Right lobe of liver (tissue), 6 donors: ENCODE results near the gene NXPH1. TPM values are rescaled to one million over a fixed set of nuclear protein-coding genes. Genes with fewer than 3 reads are reported as not detected.

Source experiments
- ATAC-seq, 4 donors: fragments of 200-7000 bp; cut with Tn5 transposase; one replicate each; pipeline ENCODE4 v1.9.1; 2020; ENCODE audit warnings: mild to moderate bottlenecking in 4 of 4, moderate library complexity in 4 of 4
- DNase-seq, 3 donors: peaks; one replicate each; pipeline ENCODE4 v3.0.0-alpha.2; 2020
- H3K27ac ChIP-seq, 3 donors: fragments of 200-600 bp; one replicate each; pipeline ENCODE4 v1.8.0; 2022
- H3K27me3 ChIP-seq, 2 donors: fragments of 200-600 bp; one replicate each; pipeline ENCODE4 v1.8.0; 2022
- H3K36me3 ChIP-seq, 4 donors: fragments of 200-600 bp; sonication (generic) in 1 of 4; one replicate each; pipeline versions ENCODE4 v1.5.1 to v1.8.0; 2017 to 2022; ENCODE audit warnings: control low read depth in 1 of 4
- H3K4me1 ChIP-seq, 4 donors: fragments of 200-600 bp; sonication (generic) in 1 of 4; one replicate each; pipeline versions ENCODE4 v1.5.1 to v1.8.0; 2017 to 2022; ENCODE audit warnings: control low read depth in 1 of 4
- H3K4me3 ChIP-seq, 3 donors: fragments of 200-600 bp; one replicate each; pipeline ENCODE4 v1.8.0; 2022
- H3K9me3 ChIP-seq, 4 donors: fragments of 200-600 bp; sonication (generic) in 1 of 4; one replicate each; pipeline versions ENCODE4 v1.5.1 to v1.8.0; 2017 to 2022; ENCODE audit warnings: control low read depth in 1 of 4
- POLR2A ChIP-seq: fragments of 450-650 bp; IDR thresholded peaks from one replicate; pipeline ENCODE4 v1.6.1; 2017; ENCODE audit warnings: antibody characterized with exemption, mild to moderate bottlenecking
- WGBS: methylation state at CpG from one replicate; pipeline ENCODE4 v1.1.6; 2018; ENCODE audit warnings: low coverage, low lambda C conversion rate; ENCODE audit not compliant: insufficient coverage; ENCODE audit errors: missing lambda C conversion rate; 5-methylcytosine and 5-hydroxymethylcytosine counted together
- intact Hi-C, 2 donors: fragments of 100-400 bp; cut with DNase I; formaldehyde crosslinking; loops; one replicate each; pipeline versions ENCODE4 v1.11.2 to v1.14.1; 2022
- total RNA-seq, 6 experiments: library from RNA; depleted of rRNA in 2 of 6; stranded (reverse); fragments of >200 nt in 2 of 6; fragmentation: NEBNext Ultra II Directional in 3 of 6; extraction: Animal tissue kit (Norgen Biotek cat#: 25700) in 3 of 6; gene quantifications; one replicate each; pipeline versions ENCODE4 v1.1.0 to v1.2.4, GENCODE V29; 2016 to 2023
- TF ChIP-seq, protein P1 (sequence below), 4 donors: fragments of 200-600 bp in 3 of 4; fragments of 450-650 bp in 1 of 4; IDR thresholded peaks; one replicate each; pipeline versions ENCODE4 v1.5.1 to v1.8.0; 2016 to 2022; ENCODE audit warnings: antibody characterized with exemption in 4 of 4, mild to moderate bottlenecking in 2 of 4
- donor health status: DM: no; HTN: yes; CAD: no.
- donor health status: DM: no; HTN: no; CAD: no.
- donor health status: DM: no; HTN: no; CAD: no.
- donor health status: DM: no; HTN: yes; CAD: no.
- donor health status: DM: no; HTN: yes; CAD: no.

Gene NXPH1
- total RNA-seq, 6 experiments from 2014 or later = not detected

DNA sequence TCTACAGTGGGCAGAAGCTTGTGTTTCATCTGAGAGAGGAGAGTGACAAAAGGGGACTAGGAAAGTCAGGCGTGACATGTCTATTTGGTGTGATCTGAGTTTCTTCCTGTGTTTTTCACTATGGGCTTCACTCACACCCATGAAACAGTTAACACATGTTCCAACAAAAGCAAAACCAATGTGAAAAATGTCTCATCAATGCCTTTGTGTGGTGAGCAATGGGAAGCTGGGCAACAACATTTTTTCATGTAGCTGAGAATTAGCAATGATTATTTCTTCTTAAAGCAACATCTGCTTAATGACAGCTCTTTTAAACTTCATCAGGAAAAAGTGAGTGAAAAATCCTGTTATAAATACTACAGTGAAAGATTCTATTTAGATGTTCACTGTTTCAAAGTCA is 76.2 kb downstream of the NXPH1 start:
- H3K9me3 ChIP-seq = no peaks in the 10 kb centered on the region
- intact Hi-C loops = no loop called here

DNA sequence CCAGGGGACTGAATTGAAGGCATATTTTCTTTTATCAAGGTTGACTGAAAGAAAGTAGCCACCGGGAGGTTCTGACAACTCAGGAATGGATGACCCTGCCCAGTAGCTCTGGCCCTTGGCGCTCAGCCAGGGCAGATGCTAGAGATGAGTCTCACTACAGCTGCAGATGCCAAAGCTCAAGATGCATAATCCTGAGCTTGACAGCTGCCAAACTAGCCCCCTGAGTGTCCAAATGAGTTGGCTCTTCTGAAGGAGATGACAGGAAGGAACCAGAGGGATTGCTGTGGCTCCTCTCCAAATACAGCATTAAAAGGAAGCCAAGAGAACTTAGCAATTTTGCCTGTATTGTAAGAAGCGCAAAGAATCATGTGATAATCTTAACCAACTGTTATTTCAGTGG is 78.4 kb downstream of the NXPH1 start:
- Histone ChIP-seq H3K4me3 (no peak overlapping the region), H3K9me3 (no peaks in the 10 kb centered on the region), H3K27ac (no peak overlapping the region), H3K36me3 (no peaks in the 10 kb centered on the region), H3K4me1 (no peaks in the 10 kb centered on the region), H3K27me3 (no peaks in the 10 kb centered on the region)
- ATAC-seq = no peak
- TF ChIP-seq, protein P1, sequence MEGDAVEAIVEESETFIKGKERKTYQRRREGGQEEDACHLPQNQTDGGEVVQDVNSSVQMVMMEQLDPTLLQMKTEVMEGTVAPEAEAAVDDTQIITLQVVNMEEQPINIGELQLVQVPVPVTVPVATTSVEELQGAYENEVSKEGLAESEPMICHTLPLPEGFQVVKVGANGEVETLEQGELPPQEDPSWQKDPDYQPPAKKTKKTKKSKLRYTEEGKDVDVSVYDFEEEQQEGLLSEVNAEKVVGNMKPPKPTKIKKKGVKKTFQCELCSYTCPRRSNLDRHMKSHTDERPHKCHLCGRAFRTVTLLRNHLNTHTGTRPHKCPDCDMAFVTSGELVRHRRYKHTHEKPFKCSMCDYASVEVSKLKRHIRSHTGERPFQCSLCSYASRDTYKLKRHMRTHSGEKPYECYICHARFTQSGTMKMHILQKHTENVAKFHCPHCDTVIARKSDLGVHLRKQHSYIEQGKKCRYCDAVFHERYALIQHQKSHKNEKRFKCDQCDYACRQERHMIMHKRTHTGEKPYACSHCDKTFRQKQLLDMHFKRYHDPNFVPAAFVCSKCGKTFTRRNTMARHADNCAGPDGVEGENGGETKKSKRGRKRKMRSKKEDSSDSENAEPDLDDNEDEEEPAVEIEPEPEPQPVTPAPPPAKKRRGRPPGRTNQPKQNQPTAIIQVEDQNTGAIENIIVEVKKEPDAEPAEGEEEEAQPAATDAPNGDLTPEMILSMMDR (IDR thresholded peaks at IDR 0.05) = no peak
- TF ChIP-seq POLR2A = no peak
- intact Hi-C loops = no loop called here
- WGBS = 55% methylated on average over 3 of the region's 3 CpGs
- no peak for DNase-seq

More for the DNA sequence above, 76.2 kb downstream of the NXPH1 start:
- 50% methylated on average over 1 of the region's 1 CpG for WGBS
- DNase-seq (no peak), ATAC-seq (no peak)
- no peaks in the 10 kb centered on the region for H3K36me3 ChIP-seq
- TF ChIP-seq POLR2A = no peak
- TF ChIP-seq, protein P1 (IDR thresholded peaks at IDR 0.05) = no peak
- no peaks in the 10 kb centered on the region for H3K4me1 ChIP-seq
- H3K27ac ChIP-seq = no peak overlapping the region
- H3K4me3 ChIP-seq = no peak overlapping the region
- no peaks in the 10 kb centered on the region for H3K27me3 ChIP-seq

DNA sequence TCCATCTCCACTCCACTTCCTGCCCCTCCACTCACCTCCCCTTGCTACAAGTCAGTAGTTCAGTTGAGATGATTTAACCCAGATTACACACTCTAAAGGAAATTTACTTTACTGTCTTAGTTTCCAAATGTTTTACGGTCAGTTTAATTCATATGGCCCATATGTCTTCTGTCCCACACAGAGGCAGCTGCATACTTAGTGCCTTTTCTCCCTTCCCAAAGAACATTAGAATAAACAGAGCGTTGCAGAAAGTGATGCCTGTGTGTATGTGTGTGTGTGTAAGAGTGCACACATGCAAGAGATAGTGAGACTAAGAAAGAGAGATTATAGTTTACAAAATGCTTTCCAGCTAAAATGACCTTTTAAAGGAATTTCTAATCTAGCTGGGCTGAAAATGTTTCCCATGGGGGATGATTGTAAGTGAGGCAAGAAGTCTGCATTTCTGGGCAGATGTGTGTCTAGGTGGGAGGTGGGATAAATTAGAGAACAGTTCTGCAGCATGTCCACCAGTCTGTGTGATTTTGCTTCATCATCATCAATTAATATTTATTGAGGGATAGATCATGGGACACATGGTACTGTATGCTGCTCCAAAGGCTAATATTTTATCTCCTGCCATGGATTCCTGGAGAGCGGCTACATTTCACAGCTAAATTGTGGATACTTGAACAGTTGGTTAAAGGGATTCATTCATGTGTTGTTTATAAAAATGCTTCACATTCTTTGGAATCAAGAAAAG is 81.5 kb downstream of the NXPH1 start:
- DNase-seq = no peak
- H3K27me3 ChIP-seq = no peaks in the 10 kb centered on the region
- TF ChIP-seq POLR2A = no peak
- TF ChIP-seq, protein P1 (IDR thresholded peaks at IDR 0.05) = no peak
- ATAC-seq = no peak
- no peak overlapping the region for H3K27ac ChIP-seq
- no peak overlapping the region for H3K4me3 ChIP-seq
- intact Hi-C loops = no loop called here
- no peaks in the 10 kb centered on the region for H3K9me3 ChIP-seq
- no peaks in the 10 kb centered on the region for H3K4me1 ChIP-seq
- H3K36me3 ChIP-seq = no peaks in the 10 kb centered on the region
- WGBS = 40% methylated on average over 3 of the region's 3 CpGs

DNA sequence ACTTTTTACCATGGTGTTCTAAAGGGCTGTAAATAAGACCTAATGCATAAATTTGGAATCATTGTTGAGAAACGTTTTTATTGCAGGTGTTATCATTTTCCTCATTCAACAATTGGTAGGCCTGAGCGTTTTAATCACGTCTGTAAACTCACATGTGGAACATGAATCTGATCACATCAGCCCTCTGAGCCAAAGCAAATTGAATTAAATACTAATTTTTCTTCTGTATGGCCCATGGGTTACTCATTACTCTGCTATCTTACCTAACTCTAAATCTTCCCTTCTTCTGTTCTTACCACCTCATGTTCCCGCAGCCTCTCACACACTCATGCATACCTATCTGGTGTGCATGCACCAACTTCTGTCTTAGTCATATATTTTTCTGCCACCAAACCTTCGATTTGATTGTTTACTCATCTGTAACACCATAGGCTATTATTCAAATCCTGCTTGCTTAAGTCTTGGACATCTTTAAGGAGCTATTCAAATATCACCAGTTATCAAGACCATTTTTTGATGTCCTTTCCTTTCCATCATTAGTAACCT is 82.3 kb downstream of the NXPH1 start:
- Histone ChIP-seq H3K4me3 (no peak overlapping the region), H3K27ac (no peak overlapping the region), H3K36me3 (no peaks in the 10 kb centered on the region), H3K4me1 (no peaks in the 10 kb centered on the region), H3K9me3 (no peaks in the 10 kb centered on the region), H3K27me3 (no peaks in the 10 kb centered on the region)
- DNase-seq (no peak), ATAC-seq (no peak)
- TF ChIP-seq, protein P1 (IDR thresholded peaks at IDR 0.05) = no peak
- no peak for TF ChIP-seq POLR2A
- intact Hi-C loops = no loop called here
- 28% methylated on average over 5 of the region's 5 CpGs for WGBS
